NCI-H460 (cell line): ENCODE measurements around the gene ETV5. TPM values are rescaled to one million over a fixed set of nuclear protein-coding genes. Genes with fewer than 3 reads are reported as not detected.
"Not testable (repeated sequence)": the region's sequence is repeated elsewhere in the genome, so short reads cannot be mapped to it uniquely, and the experiment has no call there.

Source experiments
- DNase-seq: peaks from one replicate; pipeline ENCODE4 v3.0.0-alpha.2; 2016; ENCODE audit warnings: low read depth; ENCODE audit errors: extremely low read depth
- total RNA-seq: library from RNA; depleted of rRNA; stranded (reverse); fragments of >200 nt; shearing (Covaris generic); gene quantifications from 2 replicates; pipeline ENCODE4 v1.2.3, GENCODE V29; 2014

ETV5 gene
- total RNA-seq, 1 experiment from 2014 or later, result 52.3 TPM

DNA sequence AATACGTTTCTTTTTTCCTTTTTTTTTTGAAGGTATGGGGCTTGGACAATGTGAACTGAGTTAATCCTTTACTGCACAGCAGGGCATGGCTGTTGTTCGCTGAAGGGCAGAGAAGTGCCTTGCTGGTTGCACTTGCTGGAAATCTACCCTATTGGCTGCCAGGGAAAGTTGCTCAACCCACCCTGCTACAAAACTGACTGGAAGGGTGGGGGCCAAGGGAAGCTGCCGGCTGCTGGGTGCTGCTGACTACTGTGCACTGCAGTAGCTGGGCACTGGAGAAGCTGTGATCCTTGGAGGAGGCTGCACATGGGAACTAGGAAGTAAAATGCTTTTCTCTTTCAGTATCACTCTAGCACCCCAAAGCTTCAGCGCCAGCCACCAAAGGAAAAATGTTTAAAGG is 70.5 kb downstream of the ETV5 start:
- no peak for DNase-seq

DNA sequence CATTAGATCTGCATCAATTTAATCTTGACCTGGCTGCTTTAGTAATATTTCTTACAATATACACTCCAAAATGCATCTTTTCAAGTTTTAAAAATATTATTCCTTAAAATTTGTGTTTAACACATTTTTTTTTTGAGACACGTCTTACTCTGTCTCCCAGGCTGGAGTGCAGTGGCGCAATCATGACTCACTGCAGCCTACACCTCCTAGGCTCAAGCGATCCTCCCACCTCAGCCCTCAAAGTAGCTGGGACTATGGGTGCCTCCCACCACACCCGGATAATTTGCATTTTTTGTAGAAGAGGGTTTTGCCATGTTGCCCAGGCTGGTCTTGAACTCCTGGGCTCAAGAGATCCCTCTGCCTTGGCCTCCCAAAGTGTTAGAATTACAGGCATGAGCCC is 73.6 kb downstream of the ETV5 start:
- no peak for DNase-seq

DNA sequence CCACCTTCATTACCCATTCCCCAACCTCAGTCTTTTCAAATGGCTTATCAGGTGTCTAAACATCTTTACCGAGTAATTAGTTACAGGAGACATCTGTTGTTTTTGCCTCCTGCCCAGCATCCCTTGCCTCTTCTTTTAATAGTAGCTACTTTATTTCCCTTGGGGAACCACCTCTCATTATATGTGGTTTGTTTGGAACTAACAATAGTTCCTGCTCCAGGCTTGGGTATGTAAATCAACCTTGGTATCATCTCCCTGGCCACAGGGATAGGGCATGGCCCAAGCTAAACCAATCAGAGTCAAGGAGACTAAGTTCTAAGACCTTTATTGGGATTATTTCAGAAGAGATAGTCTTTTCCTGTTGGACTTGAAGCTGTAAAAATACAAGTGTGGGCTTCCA is 76.6 kb downstream of the ETV5 start:
- DNase-seq, result no peak

DNA sequence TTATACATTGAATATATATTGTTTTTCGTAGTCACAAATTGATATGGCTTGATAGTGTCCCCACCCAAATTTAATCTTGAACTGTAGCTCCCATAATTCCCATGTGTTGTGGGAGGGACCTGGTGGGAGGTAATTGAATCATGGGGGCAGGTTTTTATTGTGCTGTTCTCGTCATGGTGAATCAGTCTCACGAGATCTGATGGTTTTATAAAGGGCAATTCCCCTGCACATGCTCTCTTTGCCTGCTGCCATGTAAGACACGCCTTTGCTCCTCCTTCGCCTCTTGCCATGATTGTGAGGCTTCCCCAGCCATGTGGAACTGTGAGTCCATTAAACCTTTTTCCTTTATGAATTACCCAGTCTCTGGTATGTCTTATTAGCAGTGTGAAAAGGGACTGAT is 82.9 kb downstream of the ETV5 start:
- not testable (repeated sequence) for DNase-seq

DNA sequence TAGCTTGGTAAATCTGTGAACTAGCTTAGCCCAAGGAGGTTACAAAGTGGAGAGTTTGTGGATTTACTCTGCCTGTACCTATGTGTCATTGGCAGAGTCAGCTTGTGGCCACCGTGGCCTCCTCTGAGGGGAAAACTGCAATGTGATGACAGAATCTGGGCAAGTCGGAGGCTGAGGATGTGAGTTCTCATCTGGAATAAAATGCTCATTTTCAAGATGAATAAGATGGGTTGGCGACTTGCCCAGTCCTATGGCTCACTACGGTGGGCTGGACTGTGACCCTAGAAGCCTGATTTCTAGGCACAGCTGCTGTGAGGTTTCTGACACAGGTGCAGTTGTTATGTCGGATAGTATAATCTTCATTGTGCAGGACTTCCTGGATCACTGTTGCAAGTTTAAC is 83.7 kb downstream of the ETV5 start:
- no peak for DNase-seq

DNA sequence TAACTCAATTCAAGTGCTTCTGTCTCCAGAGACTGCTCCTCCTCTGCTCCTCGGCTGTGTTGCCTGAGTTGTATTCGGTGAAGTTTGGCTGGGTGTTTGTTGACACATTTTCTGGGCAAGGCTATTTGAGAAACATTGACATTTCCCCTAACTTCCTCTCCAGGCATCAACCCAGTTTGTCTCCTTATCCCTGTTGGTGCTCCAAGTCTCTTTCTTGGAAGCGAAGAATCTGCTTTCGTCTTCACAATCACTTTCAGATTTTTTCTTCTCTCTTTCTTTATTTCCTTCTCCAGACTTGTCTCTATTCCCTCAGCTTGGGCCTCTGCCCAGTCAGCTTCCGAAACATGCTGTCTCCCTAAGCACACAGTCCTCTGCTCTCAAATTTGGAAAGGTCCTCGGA is 84.7 kb downstream of the ETV5 start:
- DNase-seq, result no peak

DNA sequence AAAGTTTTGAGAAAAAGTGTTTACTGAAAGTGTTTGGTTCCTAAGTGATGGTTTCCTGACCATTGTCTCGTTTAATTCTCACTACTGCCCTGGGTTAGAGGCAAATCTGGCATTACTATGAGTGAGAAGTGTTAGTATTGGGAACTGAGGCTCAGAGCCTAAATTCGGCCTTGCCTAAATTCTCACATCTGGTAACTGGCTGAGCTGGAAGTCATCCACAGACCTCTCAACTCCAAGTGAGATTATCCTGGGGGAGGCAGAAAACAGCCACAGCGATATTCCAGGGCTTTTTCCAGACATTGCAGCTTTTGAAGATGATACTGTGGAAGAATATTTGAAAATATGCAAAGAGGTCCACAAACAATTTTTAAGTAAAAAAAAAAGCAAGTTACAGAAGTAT is 86.0 kb downstream of the ETV5 start:
- no peak for DNase-seq

DNA sequence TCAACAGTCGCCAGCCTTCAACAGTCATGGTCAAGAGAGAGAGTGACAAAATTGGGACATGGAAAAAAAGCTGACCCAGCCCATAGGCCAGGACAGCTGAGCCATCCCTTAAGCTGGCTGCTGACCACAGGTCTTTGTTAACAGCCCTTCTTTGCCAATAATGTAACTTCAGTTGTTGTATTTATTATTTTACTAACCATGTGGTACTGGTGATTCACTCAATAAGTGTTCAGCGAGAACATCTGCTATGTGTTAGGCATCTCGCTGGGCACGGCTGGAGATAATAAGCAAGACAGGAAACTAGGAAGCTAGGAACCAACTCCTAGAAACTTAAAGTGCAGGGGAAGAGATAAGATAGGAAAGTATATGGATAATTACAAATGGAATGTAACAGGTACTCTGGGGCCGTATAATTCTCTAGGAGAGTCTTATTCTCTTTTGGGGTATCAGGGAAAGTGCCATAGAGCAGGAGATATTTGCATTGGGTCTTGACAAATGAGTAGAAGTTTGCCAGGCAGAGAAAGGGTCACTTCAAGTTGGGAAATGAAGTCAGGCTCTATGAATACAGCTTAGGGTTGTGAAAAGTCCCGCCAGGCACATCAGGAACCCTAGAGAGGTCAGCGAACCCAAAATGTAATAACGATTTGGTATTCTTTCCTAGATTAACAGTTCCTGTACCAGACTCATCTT is 87.1 kb downstream of the ETV5 start:
- DNase-seq, result no peak

DNA sequence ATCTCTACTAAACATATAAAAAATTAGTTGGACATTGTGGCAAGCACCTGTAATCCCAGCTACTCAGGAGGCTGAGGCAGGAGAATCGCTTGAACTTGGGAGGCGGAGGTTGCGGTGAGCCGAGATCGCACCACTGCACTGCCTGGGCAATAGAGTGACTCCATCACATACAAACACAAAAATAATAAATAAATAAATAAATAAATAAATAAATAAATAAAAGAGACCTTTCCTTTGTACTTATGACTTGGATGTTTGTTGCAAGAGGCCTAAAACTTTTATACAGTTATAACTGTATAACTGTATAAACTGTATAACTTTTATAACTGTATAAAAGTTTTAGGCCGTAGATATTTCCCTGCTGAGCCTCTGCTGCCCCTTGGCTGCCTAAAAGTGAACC is 87.6 kb downstream of the ETV5 start:
- DNase-seq, result not testable (repeated sequence)

DNA sequence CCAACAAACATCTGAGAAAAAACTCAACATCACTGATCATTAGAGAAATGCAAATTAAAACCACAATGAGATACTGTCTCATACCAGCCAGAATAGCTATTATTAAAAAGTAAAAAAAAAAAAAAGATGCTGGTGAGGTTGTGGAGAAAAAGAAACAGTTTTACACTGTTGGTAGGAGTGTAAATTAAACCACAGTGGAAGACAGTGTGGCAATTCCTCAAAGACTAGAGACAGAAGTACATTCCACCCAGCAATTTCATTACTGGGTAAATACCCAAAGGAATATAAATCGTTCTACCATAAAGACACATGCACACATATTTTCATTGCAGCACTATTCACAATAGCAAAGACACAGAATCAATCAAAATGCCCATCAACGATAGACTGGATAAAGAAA is 89.6 kb downstream of the ETV5 start:
- DNase-seq, result not testable (repeated sequence)

DNA sequence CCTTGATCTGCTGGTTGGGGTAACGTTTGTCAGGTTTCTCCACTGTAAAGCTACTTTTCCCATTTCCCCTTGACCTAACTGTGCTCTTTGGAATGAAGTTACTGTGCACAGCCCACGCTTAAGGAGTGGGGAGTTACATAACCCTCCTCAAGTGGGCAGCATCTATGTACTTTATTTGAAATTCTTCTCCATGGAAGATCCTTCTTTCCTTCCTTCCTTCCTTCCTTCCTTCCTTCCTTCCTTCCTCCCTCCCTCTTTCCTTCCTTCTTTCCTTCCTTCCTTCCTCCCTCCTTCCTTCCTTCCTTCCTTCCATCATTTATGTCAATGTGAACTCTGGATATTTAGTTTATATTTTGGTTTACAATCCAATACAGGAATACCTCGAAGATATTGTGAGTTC is 94.0 kb downstream of the ETV5 start:
- no peak for DNase-seq

DNA sequence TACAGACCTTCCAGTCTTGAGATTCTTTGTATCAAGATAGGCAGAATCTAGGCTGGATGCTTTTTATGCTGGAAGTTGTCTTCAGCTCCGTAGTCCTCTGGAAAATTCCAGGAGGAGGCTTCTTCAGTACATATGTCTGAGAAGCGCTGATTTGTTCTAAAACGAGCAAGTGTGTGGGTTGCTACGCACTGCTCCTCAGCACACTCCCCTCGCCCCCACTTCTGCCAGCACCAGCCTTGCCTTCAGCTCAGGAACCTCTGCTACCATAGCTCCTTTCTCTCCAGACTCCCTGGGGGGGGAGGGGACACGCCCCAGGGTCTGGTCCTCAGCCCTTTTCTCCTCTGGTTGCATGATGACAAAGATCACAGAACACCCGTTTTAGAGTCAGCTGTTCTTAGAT is 95.6 kb downstream of the ETV5 start:
- no peak for DNase-seq

DNA sequence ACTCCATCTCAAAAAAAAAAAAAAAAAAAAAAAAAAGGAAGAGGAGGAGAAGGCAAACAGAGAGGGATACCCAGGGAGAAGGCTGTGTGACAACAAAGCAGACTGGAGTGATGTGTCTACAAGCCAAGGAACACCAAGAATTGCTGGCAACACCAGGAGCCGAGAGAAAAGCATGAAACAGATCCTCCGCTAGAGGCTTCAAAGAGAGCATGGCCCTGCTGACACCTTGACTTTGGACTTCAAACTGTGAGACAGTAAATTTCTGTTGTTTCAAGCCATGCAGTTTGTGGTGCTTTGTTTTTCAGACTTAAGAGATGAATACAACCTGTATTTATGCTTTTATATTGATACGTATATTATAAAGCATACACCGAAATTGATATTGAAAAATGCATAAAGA is 96.8 kb downstream of the ETV5 start:
- no peak for DNase-seq

DNA sequence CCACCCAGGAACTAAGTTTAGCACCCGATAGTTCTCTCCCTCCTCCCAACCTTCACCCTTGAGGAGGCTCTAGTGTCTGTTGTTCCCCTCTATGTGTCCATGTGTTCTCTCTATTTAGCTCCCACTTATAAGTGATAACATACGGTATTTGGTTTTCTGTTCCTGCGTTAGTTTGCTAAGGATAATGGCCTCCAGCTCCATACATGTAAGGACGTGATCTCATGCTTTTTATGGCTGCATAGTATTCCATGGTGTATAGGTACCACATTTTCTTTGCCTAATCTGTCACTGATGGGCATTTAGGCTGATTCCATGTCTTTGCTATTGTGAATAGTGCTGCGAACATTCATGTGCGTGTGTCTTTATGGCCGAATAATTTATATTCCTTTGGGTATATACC is 104.2 kb downstream of the ETV5 start:
- no peak for DNase-seq

DNA sequence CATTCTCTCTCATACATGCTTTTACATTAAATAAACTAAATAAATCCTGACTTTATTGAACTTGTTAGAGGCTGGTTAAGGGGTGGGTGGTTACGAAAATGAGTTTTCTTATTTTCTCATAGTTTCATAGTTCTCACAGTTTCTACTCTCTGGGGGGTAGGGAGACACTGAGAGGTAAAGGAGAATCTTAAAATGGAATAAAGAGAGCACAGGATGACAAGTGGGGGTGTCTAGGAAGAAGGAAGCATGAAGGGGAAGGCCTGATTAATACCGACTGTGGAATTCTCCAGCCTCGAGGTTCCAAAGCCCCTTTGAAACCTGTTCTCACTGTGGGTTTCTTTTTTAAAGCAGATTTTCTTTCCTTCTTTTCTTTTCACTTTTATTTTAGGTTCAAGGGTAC is 104.7 kb downstream of the ETV5 start:
- DNase-seq, result no peak

DNA sequence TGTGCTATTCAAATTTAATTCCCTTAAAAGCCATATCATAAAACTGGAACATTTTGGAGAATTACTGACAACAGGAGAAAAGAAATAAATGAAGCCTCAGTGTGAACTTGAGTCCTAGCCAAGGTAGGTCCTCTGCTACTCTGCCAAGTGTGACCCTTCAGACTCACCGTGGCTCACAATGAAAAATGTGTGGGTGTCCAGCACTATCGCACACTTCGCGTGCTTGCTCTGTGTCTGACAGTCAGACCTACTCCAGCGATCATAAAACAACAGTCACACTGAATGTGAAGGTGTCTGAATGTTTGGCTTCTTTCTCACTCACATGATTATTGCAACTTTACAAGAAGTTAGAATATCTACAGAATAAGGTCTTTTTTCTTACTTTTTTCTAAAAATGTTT is 105.3 kb downstream of the ETV5 start:
- no peak for DNase-seq

DNA sequence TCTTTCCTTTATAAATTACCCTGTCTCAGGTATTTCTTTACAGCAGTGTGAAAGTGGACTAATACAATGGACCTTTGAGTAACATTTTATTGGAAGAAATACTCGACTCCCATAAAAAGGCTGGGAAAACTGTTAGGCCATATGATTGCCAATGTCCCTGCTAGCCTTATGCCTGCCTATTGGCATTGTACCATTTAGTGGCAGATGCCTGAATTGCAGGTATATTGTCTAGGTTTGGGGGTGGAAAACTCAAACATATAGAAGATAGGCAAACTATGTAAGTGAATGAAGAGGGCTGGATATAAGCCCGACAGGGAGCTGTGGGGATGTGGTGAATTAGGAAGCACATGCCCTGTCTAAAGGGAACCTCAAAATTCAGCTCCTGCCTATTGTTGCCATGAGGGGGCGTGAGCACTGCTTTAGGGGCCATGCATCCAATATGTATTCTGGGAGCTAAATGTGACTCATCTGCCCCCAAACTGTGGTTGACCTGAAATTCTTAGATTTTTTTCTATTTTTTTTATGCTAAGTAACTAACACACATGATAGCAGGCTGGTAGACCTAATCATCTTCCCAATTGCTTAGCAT is 105.9 kb downstream of the ETV5 start:
- no peak for DNase-seq

DNA sequence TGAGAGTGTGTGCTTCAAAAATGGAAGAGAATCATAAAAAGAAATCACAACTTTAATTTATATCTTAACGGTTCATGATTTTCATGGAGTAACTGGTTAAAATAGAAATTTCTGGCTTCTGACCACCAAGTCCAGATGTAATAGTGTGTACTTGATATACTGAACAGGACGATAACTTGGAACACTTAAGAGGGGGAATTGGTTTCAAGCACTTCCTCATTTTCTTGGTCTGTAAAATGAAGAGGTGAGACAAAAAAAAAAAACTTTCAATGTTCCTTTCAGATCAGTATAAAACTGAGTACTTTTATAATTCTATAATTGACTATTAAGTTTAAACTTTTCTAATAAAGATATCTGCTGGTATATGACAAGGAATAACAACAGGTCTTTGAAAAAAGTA is 107.0 kb downstream of the ETV5 start:
- no peak for DNase-seq

DNA sequence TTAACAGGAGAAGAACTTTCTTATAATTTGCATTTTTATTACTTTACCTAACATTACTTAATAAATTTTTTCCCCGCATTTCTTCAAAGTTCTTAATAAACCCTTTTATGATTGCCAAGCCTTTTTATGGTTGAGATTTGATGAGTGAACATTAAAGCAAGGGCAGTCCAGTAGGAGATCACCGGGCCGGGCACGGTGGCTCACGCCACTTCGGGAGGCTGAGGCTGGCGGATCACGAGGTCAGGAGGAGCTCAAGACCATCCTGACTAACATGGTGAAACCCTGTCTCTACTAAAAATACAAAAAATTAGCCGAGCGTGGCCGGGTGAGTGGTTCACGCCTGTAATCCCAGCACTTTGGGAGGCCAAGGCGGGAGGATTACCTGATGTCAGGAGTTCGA is 109.7 kb downstream of the ETV5 start:
- DNase-seq, result no peak

DNA sequence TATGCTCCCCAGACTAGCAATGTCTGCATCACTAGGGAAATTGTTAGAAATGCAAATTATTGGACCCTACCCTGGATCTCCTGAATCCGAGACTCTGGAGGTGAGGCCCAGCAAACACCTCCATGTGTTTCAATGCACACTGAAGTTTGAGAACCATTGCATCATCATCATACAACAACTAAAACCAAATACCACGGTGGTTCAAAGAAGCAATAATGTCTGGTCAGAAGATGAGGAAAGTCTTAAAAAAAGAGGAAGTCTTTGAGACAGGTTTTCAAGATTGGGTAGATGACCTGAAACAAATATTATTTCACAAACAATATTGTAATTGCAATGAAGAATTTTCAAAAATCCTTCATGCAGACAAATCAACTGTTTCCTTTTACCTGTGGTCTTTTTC is 110.8 kb downstream of the ETV5 start:
- no peak for DNase-seq

DNA sequence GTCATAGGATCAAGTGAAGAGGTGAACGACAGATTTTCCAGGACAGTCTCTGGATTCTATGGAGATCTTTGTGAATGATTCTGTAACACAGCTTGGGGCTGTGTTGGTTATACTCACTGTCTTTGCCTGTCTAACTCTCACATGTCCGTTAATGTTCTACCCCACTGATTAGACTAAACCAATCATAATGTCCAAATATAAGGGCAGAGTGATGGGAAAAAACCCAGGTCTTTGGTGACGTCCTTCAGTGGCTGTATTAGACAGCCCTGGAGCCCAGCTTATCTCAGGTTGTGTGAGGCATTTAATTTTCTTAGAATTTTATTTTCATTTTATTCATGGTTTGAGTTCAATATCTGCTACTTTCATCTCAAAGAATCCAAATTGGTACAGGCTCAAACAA is 111.8 kb downstream of the ETV5 start:
- DNase-seq, result no peak
